Transverse colon (tissue), 3 donors: Measurements from ENCODE around the gene BICDL2.

Experiments
- EP300 ChIP-seq: sonication (generic); formaldehyde crosslinking; IDR thresholded peaks from one replicate; pipeline ENCODE4 v1.6.1; 2017; ENCODE audit warnings: antibody characterized with exemption, low read depth
- TF ChIP-seq, protein P1 (sequence below), 5 experiments: fragments of 200-600 bp in 3 of 5; fragments of 450-650 bp in 2 of 5; sonication (generic) in 3 of 5; IDR thresholded peaks; 1 replicate in 2 of 5; 2 replicates in 3 of 5; pipeline ENCODE4 v1.5.1; 2016 to 2017; ENCODE audit warnings: antibody characterized with exemption in 5 of 5, inconsistent platforms in 3 of 5, mild to moderate bottlenecking in 2 of 5, moderate library complexity in 1 of 5

DNA sequence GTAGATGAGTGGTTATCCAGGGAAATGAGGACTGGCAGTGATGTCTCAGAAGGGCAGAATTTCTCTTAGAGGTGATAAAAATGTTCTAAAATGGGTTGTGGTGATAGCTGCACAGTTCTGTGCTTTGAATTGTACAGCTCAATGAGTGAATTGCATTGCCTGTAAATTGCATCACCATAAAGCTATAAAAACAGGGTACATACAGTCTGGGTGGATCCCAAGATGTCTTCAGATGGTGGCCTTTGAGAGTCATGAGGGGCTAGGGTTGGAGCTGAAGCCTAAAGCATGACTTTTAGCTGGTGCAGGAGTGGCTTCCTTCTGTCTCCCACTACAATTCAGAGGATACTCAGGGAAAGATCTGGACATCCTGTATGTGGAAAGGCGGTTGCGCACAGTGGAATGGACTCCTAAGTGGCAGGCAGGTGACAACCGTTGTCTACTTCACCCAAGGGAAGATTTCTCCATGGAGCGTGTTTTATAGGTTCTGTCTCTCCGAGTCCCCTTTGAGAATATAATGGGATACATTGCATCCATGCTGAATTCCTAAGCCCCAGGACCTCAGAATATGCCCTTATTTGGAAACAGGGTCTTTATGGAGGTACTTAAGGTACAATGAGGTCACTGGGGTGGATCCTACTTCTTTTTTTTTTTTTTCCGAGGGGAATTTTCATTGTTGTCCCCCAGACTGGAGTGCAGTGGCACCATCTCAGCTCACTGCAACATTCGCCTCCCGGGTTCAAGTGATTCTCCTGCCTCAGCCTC is 27.1 kb upstream of the BICDL2 start:
- TF ChIP-seq, protein P1, sequence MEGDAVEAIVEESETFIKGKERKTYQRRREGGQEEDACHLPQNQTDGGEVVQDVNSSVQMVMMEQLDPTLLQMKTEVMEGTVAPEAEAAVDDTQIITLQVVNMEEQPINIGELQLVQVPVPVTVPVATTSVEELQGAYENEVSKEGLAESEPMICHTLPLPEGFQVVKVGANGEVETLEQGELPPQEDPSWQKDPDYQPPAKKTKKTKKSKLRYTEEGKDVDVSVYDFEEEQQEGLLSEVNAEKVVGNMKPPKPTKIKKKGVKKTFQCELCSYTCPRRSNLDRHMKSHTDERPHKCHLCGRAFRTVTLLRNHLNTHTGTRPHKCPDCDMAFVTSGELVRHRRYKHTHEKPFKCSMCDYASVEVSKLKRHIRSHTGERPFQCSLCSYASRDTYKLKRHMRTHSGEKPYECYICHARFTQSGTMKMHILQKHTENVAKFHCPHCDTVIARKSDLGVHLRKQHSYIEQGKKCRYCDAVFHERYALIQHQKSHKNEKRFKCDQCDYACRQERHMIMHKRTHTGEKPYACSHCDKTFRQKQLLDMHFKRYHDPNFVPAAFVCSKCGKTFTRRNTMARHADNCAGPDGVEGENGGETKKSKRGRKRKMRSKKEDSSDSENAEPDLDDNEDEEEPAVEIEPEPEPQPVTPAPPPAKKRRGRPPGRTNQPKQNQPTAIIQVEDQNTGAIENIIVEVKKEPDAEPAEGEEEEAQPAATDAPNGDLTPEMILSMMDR (IDR thresholded peaks at IDR 0.05), result no peak
- no peak for TF ChIP-seq EP300
